Activated naive CD4-positive, alpha-beta T cell (primary cell): ENCODE data around the gene GTF2H2.
"Not testable (repeated sequence)": the region's sequence is repeated elsewhere in the genome, so short reads cannot be mapped to it uniquely, and the experiment has no call there.

ENCODE experiments used
- DNase-seq, 4 experiments: peaks; one replicate each; lab custom pipeline; 2025; lab: John Stamatoyannopoulos, UW

The GTF2H2 gene

GRCh38 chr5:71013575-71013974 lies 53.9 kb downstream of the GTF2H2 start:
- DNase-seq = no peak

GRCh38 chr5:71011194-71011792 lies 56.2 kb downstream of the GTF2H2 start:
- DNase-seq = no peak

- not testable (repeated sequence) for DNase-seq
Measured at GRCh38 chr5:71006983-71007382, 60.5 kb downstream of the GTF2H2 start.
